ENCODE data around the gene UNC5A.

DNA sequence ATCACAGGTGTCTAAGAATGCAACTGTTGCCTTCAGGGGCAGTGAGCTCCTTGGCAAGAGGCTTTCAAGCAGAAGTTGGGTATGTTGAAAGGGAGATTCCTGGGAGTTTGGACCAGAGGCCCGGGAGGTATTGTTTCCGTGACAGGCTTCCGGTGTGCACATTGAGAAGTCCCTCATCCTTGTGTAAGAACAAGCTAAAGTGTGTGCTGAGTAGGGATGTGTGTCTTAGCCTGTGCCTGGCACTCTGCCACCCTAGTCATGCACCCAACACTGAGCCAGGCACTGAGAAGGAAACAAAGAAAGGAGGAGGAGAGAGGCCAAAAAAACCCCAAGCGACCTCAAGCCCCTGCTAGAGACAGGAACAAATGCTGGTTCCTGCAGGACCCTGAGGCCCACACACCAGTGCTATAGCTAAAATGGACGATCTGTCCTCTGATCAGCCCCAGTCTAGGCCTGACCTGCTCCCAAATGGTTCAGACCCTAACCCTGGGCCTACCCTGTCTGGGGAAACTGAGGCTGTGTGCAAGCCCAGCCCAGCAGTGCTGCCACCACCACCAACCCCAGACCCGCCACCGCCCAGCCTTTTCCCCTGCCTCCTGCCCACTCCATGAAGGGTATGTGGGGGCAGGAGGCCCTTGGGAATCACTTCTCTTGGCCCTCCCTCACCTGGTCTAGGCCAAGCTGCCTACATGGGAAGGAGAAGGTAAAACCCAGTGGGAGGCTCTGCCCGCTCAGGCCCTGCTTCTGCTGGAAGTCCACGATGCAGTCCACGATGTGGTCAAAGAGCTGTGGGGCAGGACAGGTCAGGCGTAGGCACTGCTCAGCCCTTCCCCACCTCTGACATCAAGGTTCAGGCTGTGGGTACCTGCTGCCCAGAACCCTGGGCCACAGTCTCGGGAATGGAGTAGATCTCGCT is 76.2 kb downstream of the UNC5A start:
- TF ChIP-seq, protein P1, sequence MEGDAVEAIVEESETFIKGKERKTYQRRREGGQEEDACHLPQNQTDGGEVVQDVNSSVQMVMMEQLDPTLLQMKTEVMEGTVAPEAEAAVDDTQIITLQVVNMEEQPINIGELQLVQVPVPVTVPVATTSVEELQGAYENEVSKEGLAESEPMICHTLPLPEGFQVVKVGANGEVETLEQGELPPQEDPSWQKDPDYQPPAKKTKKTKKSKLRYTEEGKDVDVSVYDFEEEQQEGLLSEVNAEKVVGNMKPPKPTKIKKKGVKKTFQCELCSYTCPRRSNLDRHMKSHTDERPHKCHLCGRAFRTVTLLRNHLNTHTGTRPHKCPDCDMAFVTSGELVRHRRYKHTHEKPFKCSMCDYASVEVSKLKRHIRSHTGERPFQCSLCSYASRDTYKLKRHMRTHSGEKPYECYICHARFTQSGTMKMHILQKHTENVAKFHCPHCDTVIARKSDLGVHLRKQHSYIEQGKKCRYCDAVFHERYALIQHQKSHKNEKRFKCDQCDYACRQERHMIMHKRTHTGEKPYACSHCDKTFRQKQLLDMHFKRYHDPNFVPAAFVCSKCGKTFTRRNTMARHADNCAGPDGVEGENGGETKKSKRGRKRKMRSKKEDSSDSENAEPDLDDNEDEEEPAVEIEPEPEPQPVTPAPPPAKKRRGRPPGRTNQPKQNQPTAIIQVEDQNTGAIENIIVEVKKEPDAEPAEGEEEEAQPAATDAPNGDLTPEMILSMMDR (IDR thresholded peaks at IDR 0.05) = no peak
- no peak for TF ChIP-seq POLR2A (IDR thresholded peaks at IDR 0.05)
